A549 (cell line): Measurements from ENCODE around the gene SAMD4B. TPM values are rescaled to one million over a fixed set of nuclear protein-coding genes. Genes with fewer than 3 reads are reported as not detected.
"Not testable (repeated sequence)": the region's sequence is repeated elsewhere in the genome, so short reads cannot be mapped to it uniquely, and the experiment has no call there.

ENCODE experiments used
- ATAC-seq, 2 experiments: fragments of 200-7000 bp in 1 of 2; fragments of >200 bp in 1 of 2; cut with Nextera tagmentation in 1 of 2; cut with Tn5 transposase in 1 of 2; 3 replicates each; pipeline versions ENCODE4 v1.8.0 to v1.9.1; 2018 to 2020; ENCODE audit warnings: mild to moderate bottlenecking in 1 of 2, moderate library complexity in 1 of 2
- CTCF ChIA-PET: fragments of 300-600 bp; sonication (Branson Sonifier 250); formaldehyde crosslinking; extraction: SDS; loops from one replicate; lab custom pipeline; 2021; ENCODE audit warnings: antibody characterized with exemption, inconsistent platforms; lab: Yijun Ruan, JAX
- POLR2A ChIA-PET: fragments of 350-600 bp; formaldehyde crosslinking; extraction: SDS; loops from one replicate; lab custom pipeline; 2021; ENCODE audit warnings: antibody characterized with exemption, inconsistent platforms; lab: Yijun Ruan, JAX
- DNase-seq, 2 experiments: peaks; one replicate each; pipeline versions ENCODE4 v3.0.0 to v3.0.0-alpha.2; 2011 to 2016; ENCODE audit warnings: low read depth in 1 of 2, low spot score in 1 of 2
- FAIRE-seq: peaks from 2 replicates; lab custom pipeline; 2011; peaks lifted over from hg19 to GRCh38; lab: Jason Lieb, UNC
- H3K27ac ChIP-seq, 2 experiments: fragments of >200 bp; sonication (Bioruptor Twin); formaldehyde crosslinking; 3 replicates each; pipeline ENCODE4 v1.5.1; 2016 to 2017
- H3K4me1 ChIP-seq: fragments of >200 bp; sonication (Bioruptor Twin); formaldehyde crosslinking; 3 replicates; pipeline ENCODE4 v1.6.1; 2016
- H3K4me2 ChIP-seq: fragments of >200 bp; sonication (Bioruptor Twin); formaldehyde crosslinking; 3 replicates; pipeline ENCODE4 v1.6.1; 2016
- H3K4me3 ChIP-seq: fragments of >200 bp; sonication (Bioruptor Twin); formaldehyde crosslinking; 3 replicates; pipeline ENCODE4 v1.5.1; 2016
- H3K9me3 ChIP-seq: fragments of >200 bp; sonication (Bioruptor Twin); formaldehyde crosslinking; 3 replicates; pipeline ENCODE4 v1.6.1; 2016
- CBX8 ChIP-seq: fragments of 200-600 bp; sonication (generic); IDR thresholded peaks from 2 replicates; pipeline ENCODE4 v1.6.1; 2016
- CTCF ChIP-seq: fragments of >200 bp; sonication (Bioruptor Twin); formaldehyde crosslinking; IDR thresholded peaks from 3 replicates; pipeline ENCODE4 v1.5.1; 2016
- EHF ChIP-seq: fragments of 250-450 bp; sonication (Bioruptor Pico); IDR thresholded peaks from 2 replicates; pipeline ENCODE4 v1.5.0; 2020; ENCODE audit warnings: mild to moderate bottlenecking
- EP300 ChIP-seq, 2 experiments: fragments of >200 bp; sonication (Bioruptor Twin); formaldehyde crosslinking; IDR thresholded peaks; 2 replicates in 1 of 2; 3 replicates in 1 of 2; pipeline ENCODE4 v1.6.1; 2016 to 2017
- ESRRA ChIP-seq: fragments of 150-350 bp; IDR thresholded peaks from 2 replicates; pipeline ENCODE4 v1.6.1; 2014; ENCODE audit warnings: mild to moderate bottlenecking, low read length, borderline replicate concordance
- FOSB ChIP-seq: fragments of 250-450 bp; sonication (Bioruptor Pico); IDR thresholded peaks from 2 replicates; pipeline ENCODE4 v1.5.0; 2020; ENCODE audit warnings: mild to moderate bottlenecking, moderate library complexity
- GATA3 ChIP-seq: IDR thresholded peaks from 2 replicates; pipeline ENCODE4 v1.6.1; 2012; ENCODE audit warnings: borderline replicate concordance
- JUN ChIP-seq, 2 experiments: fragments of >200 bp; sonication (Bioruptor Twin); formaldehyde crosslinking; IDR thresholded peaks; 2 replicates in 1 of 2; 3 replicates in 1 of 2; pipeline ENCODE4 v1.6.1; 2016 to 2017
- MAZ ChIP-seq: fragments of 150-350 bp; IDR thresholded peaks from 2 replicates; pipeline ENCODE4 v1.6.1; 2014; ENCODE audit warnings: antibody characterized with exemption, low read depth, low read length, borderline replicate concordance
- MYC ChIP-seq: IDR thresholded peaks from 2 replicates; pipeline ENCODE4 v1.6.1; 2012; ENCODE audit warnings: mild to moderate bottlenecking, inconsistent platforms, low read length, improper control_type of control experiment, borderline replicate concordance
- NPAS2 ChIP-seq: fragments of 250-450 bp; sonication (Bioruptor Pico); IDR thresholded peaks from 2 replicates; pipeline ENCODE4 v1.8.0; 2022; ENCODE audit warnings: mild to moderate bottlenecking, moderate library complexity, borderline replicate concordance
- NR3C1 ChIP-seq: fragments of >200 bp; sonication (Bioruptor Twin); formaldehyde crosslinking; IDR thresholded peaks from 3 replicates; pipeline ENCODE4 v1.6.1; 2017
- RARB ChIP-seq: fragments of 250-450 bp; sonication (Bioruptor Pico); IDR thresholded peaks from 2 replicates; pipeline ENCODE4 v1.8.0; 2021; ENCODE audit warnings: mild to moderate bottlenecking, moderate library complexity
- RCOR1 ChIP-seq: fragments of 150-350 bp; IDR thresholded peaks from 2 replicates; pipeline ENCODE4 v1.6.1; 2014; ENCODE audit warnings: antibody characterized with exemption, low read length, low read depth
- REST ChIP-seq: fragments of 200-600 bp; sonication (generic); IDR thresholded peaks from 2 replicates; pipeline ENCODE4 v1.6.1; 2016; ENCODE audit warnings: antibody characterized with exemption, mild to moderate bottlenecking, moderate library complexity
- RNF2 ChIP-seq: fragments of 200-600 bp; sonication (generic); IDR thresholded peaks from 2 replicates; pipeline ENCODE4 v1.6.1; 2016; ENCODE audit warnings: low read depth, mild to moderate bottlenecking, antibody characterized with exemption, moderate library complexity, borderline replicate concordance
- SMC3 ChIP-seq: fragments of >200 bp; sonication (Bioruptor Twin); formaldehyde crosslinking; IDR thresholded peaks from 3 replicates; pipeline ENCODE4 v1.6.1; 2018; ENCODE audit warnings: inconsistent platforms
- SREBF2 ChIP-seq: fragments of 450-650 bp; IDR thresholded peaks from 2 replicates; pipeline ENCODE4 v1.6.1; 2014; ENCODE audit warnings: mild to moderate bottlenecking, moderate library complexity
- ZFP36 ChIP-seq: fragments of 450-650 bp; IDR thresholded peaks from 2 replicates; pipeline ENCODE4 v1.6.1; 2014; ENCODE audit warnings: borderline replicate concordance; ENCODE audit not compliant: partially characterized antibody
- ZSCAN20 ChIP-seq: fragments of 250-450 bp; sonication (Bioruptor Pico); IDR thresholded peaks from 2 replicates; pipeline ENCODE4 v1.8.0; 2022; ENCODE audit warnings: mild to moderate bottlenecking, moderate library complexity
- WGBS: methylation state at CpG from one replicate; pipeline ENCODE4 v1.1.6; 2017; ENCODE audit errors: missing lambda C conversion rate; 5-methylcytosine and 5-hydroxymethylcytosine counted together
- polyA plus RNA-seq, 4 experiments: library from polyadenylated mRNA; depleted of rRNA in 3 of 4; stranded (reverse); fragments of >200 nt; fragmentation: RNase III in 1 of 4; extraction: RNeasy Plus Mini Kit Qiagen cat#74134 plus additional on column Dnase treatment in 1 of 4; gene quantifications; 2 replicates in 3 of 4; 3 replicates in 1 of 4; pipeline ENCODE4 v1.2.3, GENCODE V29; 2011 to 2017
- TF ChIP-seq, protein P1 (sequence below): fragments of 250-450 bp; sonication (Bioruptor Pico); IDR thresholded peaks from 2 replicates; pipeline ENCODE4 v1.5.0; 2020; ENCODE audit warnings: low read depth, mild to moderate bottlenecking, moderate library complexity
- TF ChIP-seq, protein P2 (sequence below): IDR thresholded peaks from 2 replicates; pipeline ENCODE4 v1.6.1; 2012; ENCODE audit warnings: low read depth, borderline replicate concordance

The SAMD4B gene
- polyA plus RNA-seq, 2 of the 4 experiments (the other 2 are of a cell fraction) = 82.1 to 118 TPM

GRCh38 chr19:39329948-39330347 lies 12.3 kb upstream of the SAMD4B start:
- H3K4me1 ChIP-seq = peaks cover 10% of the 10 kb centered on the region; the same call in 1 of the 3 replicates

GRCh38 chr19:39332293-39332692 lies 9.9 kb upstream of the SAMD4B start:
- no peaks in the 10 kb centered on the region for H3K9me3 ChIP-seq
- H3K4me1 ChIP-seq = peaks cover 10% of the 10 kb centered on the region; the same call in 1 of the 3 replicates
- no peak overlapping the region for H3K4me3 ChIP-seq
- ATAC-seq = no peak
- DNase-seq = no peak
- ChIA-PET POLR2A (no interaction called here), CTCF (interaction anchor here (0.6 to 12.2 kb wide), 11 partner anchors 8 to 356 kb away, joined by 3 to 133 read pairs (median 5); no protein-coding TSS in a partner anchor)
- TF ChIP-seq SREBF2 (no peak), NR3C1 (no peak), MYC (no peak), JUN (IDR thresholded peaks at IDR 0.05) (no peak), ESRRA (no peak), FOSB (CRISPR knock-in tag) (no peak), REST (no peak), SMC3 (no peak), ZSCAN20 (no peak), EP300 (IDR thresholded peaks at IDR 0.05) (no peak), EHF (CRISPR knock-in tag) (no peak), CTCF (no peak), CBX8 (no peak), RCOR1 (no peak), RARB (no peak), RNF2 (no peak), MAZ (no peak), GATA3 (no peak)
- TF ChIP-seq, protein P1, sequence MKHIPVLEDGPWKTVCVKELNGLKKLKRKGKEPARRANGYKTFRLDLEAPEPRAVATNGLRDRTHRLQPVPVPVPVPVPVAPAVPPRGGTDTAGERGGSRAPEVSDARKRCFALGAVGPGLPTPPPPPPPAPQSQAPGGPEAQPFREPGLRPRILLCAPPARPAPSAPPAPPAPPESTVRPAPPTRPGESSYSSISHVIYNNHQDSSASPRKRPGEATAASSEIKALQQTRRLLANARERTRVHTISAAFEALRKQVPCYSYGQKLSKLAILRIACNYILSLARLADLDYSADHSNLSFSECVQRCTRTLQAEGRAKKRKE (CRISPR knock-in tag) = no peak
- TF ChIP-seq, protein P2, sequence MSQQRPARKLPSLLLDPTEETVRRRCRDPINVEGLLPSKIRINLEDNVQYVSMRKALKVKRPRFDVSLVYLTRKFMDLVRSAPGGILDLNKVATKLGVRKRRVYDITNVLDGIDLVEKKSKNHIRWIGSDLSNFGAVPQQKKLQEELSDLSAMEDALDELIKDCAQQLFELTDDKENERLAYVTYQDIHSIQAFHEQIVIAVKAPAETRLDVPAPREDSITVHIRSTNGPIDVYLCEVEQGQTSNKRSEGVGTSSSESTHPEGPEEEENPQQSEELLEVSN = no peak
- no peak overlapping the region for H3K4me2 ChIP-seq
- H3K27ac ChIP-seq = no peak overlapping the region
- 65% methylated on average over 7 of the region's 7 CpGs for WGBS
- no peak for FAIRE-seq

More at GRCh38 chr19:39329948-39330347, 12.3 kb upstream of the SAMD4B start:
- ATAC-seq = no peak
- no peak for FAIRE-seq
- ChIA-PET POLR2A (no interaction called here), CTCF (interaction anchor here (0.6 to 12.2 kb wide), 25 partner anchors 9 to 1480 kb away, joined by 3 to 133 read pairs (median 5); partner anchors contain the start of genes GMFG and SAMD4B)
- no peak overlapping the region for H3K4me3 ChIP-seq
- DNase-seq = no peak
- H3K9me3 ChIP-seq = no peaks in the 10 kb centered on the region
- H3K4me2 ChIP-seq = no peak overlapping the region
- 63% methylated on average over 7 of the region's 7 CpGs for WGBS
- no peak overlapping the region for H3K27ac ChIP-seq
- no peak for TF ChIP-seq ZFP36
- no peak for TF ChIP-seq NPAS2 (CRISPR knock-in tag)
- TF ChIP-seq EHF (CRISPR knock-in tag) = no peak
- TF ChIP-seq, all 56 proteins: peak for 0

- H3K4me1 ChIP-seq, H3K9me3 ChIP-seq, DNase-seq, POLR2A ChIA-PET, H3K27ac ChIP-seq, H3K4me2 ChIP-seq, FAIRE-seq, ATAC-seq, H3K4me3 ChIP-seq: not testable (repeated sequence)
- WGBS = 46% methylated on average over 6 of the region's 6 CpGs
- CTCF ChIA-PET = interaction anchor here (0.6 to 12.2 kb wide), 8 partner anchors 8 to 371 kb away, joined by 3 to 133 read pairs (median 4); no protein-coding TSS in a partner anchor
These were observed 9.5 kb upstream of the SAMD4B start for GRCh38 chr19:39332738-39333137.
